IMR-90 (cell line): Measurements from ENCODE around the gene MPPED2. TPM values are rescaled to one million over a fixed set of nuclear protein-coding genes. Genes with fewer than 3 reads are reported as not detected.

Experiments
- ATAC-seq: fragments of 200-7000 bp; cut with Tn5 transposase; 2 replicates; pipeline ENCODE4 v1.9.1; 2020; ENCODE audit warnings: low read depth, mild to moderate bottlenecking, moderate library complexity
- BruUV-seq: library from RNA; stranded (reverse); fragments of 400-500 nt; replicated peaks from 2 replicates; lab custom pipeline; 2021; lab: Mats Ljungman, UMichigan
- CTCF ChIA-PET: fragments of 300-600 bp; formaldehyde crosslinking; extraction: SDS; loops from one replicate; lab custom pipeline; 2021; ENCODE audit warnings: antibody characterized with exemption; lab: Yijun Ruan, JAX
- POLR2A ChIA-PET: fragments of 300-600 bp; sonication (Branson Sonifier 250); formaldehyde crosslinking; loops from one replicate; lab custom pipeline; 2022; ENCODE audit warnings: antibody characterized with exemption; ENCODE audit not compliant: unreplicated experiment; lab: Charles Lee
- DNase-seq: peaks from one replicate; pipeline ENCODE4 v3.0.0; 2013
- H2AFZ ChIP-seq: replicated peaks from 2 replicates; pipeline ENCODE3; 2013; ENCODE audit warnings: low read length, mild to moderate bottlenecking; ENCODE audit not compliant: poor library complexity
- H2AK5ac ChIP-seq: 2 replicates; pipeline ENCODE4 v1.6.1; 2013; ENCODE audit warnings: low read depth, low read length, inconsistent platforms
- H2AK9ac ChIP-seq: replicated peaks from 2 replicates; pipeline ENCODE3; 2013; ENCODE audit warnings: mild to moderate bottlenecking, low read depth, low read length, moderate library complexity; ENCODE audit not compliant: poor library complexity
- H2BK120ac ChIP-seq: 2 replicates; pipeline ENCODE4 v1.6.1; 2013; ENCODE audit warnings: low read depth, low read length, inconsistent platforms
- H2BK15ac ChIP-seq: 3 replicates; pipeline ENCODE4 v1.6.1; 2013; ENCODE audit warnings: low read depth, low read length, inconsistent platforms
- H2BK20ac ChIP-seq: 2 replicates; pipeline ENCODE4 v1.6.1; 2013; ENCODE audit warnings: low read depth, mild to moderate bottlenecking, inconsistent platforms, low read length, moderate library complexity
- H2BK5ac ChIP-seq: 2 replicates; pipeline ENCODE4 v1.6.1; 2013; ENCODE audit warnings: mild to moderate bottlenecking, low read depth, low read length, inconsistent platforms; ENCODE audit not compliant: poor library complexity, severe bottlenecking
- H3K14ac ChIP-seq: replicated peaks from 2 replicates; pipeline ENCODE4 v1.6.1; 2013; ENCODE audit warnings: low read depth, low read length, inconsistent platforms
- H3K18ac ChIP-seq: 2 replicates; pipeline ENCODE4 v1.6.1; 2013; ENCODE audit warnings: low read depth, low read length, control low read depth
- H3K23ac ChIP-seq: 2 replicates; pipeline ENCODE4 v1.6.1; 2013; ENCODE audit warnings: low read depth, low read length, inconsistent platforms
- H3K27ac ChIP-seq: 2 replicates; pipeline ENCODE4 v1.5.1; 2013; ENCODE audit warnings: mild to moderate bottlenecking, control low read depth, low read length; ENCODE audit not compliant: insufficient read depth
- H3K27me3 ChIP-seq: 2 replicates; pipeline ENCODE4 v1.6.1; 2013; ENCODE audit warnings: low read length; ENCODE audit not compliant: control insufficient read depth, insufficient read depth
- H3K36me3 ChIP-seq: 2 replicates; pipeline ENCODE4 v1.6.1; 2013; ENCODE audit warnings: low read length, mixed read lengths; ENCODE audit not compliant: control insufficient read depth, insufficient read depth
- H3K4ac ChIP-seq: 2 replicates; pipeline ENCODE4 v1.6.1; 2013; ENCODE audit warnings: low read depth, low read length, inconsistent platforms
- H3K4me1 ChIP-seq: 2 replicates; pipeline ENCODE4 v1.6.1; 2013; ENCODE audit warnings: low read length, mixed read lengths; ENCODE audit not compliant: control insufficient read depth, insufficient read depth
- H3K4me2 ChIP-seq: 2 replicates; pipeline ENCODE4 v1.6.1; 2013; ENCODE audit warnings: low read depth, mild to moderate bottlenecking, control low read depth, low read length, moderate library complexity
- H3K4me3 ChIP-seq: 2 replicates; pipeline ENCODE4 v1.5.1; 2013; ENCODE audit warnings: low read depth, mild to moderate bottlenecking, control low read depth, low read length, moderate library complexity; ENCODE audit not compliant: insufficient read depth
- H3K56ac ChIP-seq: 2 replicates; pipeline ENCODE4 v1.6.1; 2013; ENCODE audit warnings: low read length, inconsistent platforms; ENCODE audit not compliant: insufficient read depth; ENCODE audit errors: extremely low read depth
- H3K79me1 ChIP-seq, 2 experiments: 2 replicates each; pipeline ENCODE4 v1.6.1; 2013; ENCODE audit warnings: low read length in 2 of 2, inconsistent platforms in 1 of 2, low read depth in 1 of 2
- H3K9ac ChIP-seq: 2 replicates; pipeline ENCODE4 v1.6.1; 2013; ENCODE audit warnings: low read depth, low read length, control low read depth
- H3K9me1 ChIP-seq: 2 replicates; pipeline ENCODE4 v1.6.1; 2013; ENCODE audit warnings: low read length, inconsistent platforms; ENCODE audit not compliant: insufficient read depth
- H3K9me3 ChIP-seq: 2 replicates; pipeline ENCODE4 v1.6.1; 2013; ENCODE audit warnings: low read length; ENCODE audit not compliant: control insufficient read depth, insufficient read depth
- H4K20me1 ChIP-seq: 2 replicates; pipeline ENCODE4 v1.6.1; 2013; ENCODE audit warnings: low read length, inconsistent platforms; ENCODE audit not compliant: insufficient read depth
- H4K5ac ChIP-seq: 2 replicates; pipeline ENCODE4 v1.6.1; 2013; ENCODE audit warnings: mild to moderate bottlenecking, low read depth, low read length, control low read depth
- H4K8ac ChIP-seq, 2 experiments: 2 replicates each; pipeline ENCODE4 v1.6.1; 2013; ENCODE audit warnings: low read depth in 2 of 2, low read length in 2 of 2, control low read depth in 1 of 2, inconsistent platforms in 1 of 2
- H4K91ac ChIP-seq: 2 replicates; pipeline ENCODE4 v1.6.1; 2013; ENCODE audit warnings: low read depth, low read length, inconsistent platforms; ENCODE audit not compliant: insufficient read depth
- CEBPB ChIP-seq: IDR thresholded peaks from 2 replicates; pipeline ENCODE4 v1.6.1; 2012; ENCODE audit warnings: low read depth, low read length, improper control_type of control experiment
- CHD1 ChIP-seq: IDR thresholded peaks from 2 replicates; pipeline ENCODE4 v1.6.1; 2012; ENCODE audit warnings: low read depth, low read length, improper control_type of control experiment
- CTCF ChIP-seq: conservative IDR thresholded peaks from 2 replicates; pipeline ENCODE4 v1.5.1; 2012; ENCODE audit warnings: mild to moderate bottlenecking, low read depth, low read length, improper control_type of control experiment
- ELK1 ChIP-seq: fragments of 150-350 bp; IDR thresholded peaks from 2 replicates; pipeline ENCODE4 v1.6.1; 2016; ENCODE audit warnings: low read depth, mild to moderate bottlenecking, low read length, moderate library complexity, borderline replicate concordance
- FOS ChIP-seq: fragments of 150-350 bp; IDR thresholded peaks from 2 replicates; pipeline ENCODE4 v1.6.1; 2016; ENCODE audit warnings: low read depth, low read length
- MAFK ChIP-seq: IDR thresholded peaks from 2 replicates; pipeline ENCODE4 v1.6.1; 2012; ENCODE audit warnings: low read depth, low read length, improper control_type of control experiment
- MAZ ChIP-seq: IDR thresholded peaks from 2 replicates; pipeline ENCODE4 v1.6.1; 2012; ENCODE audit warnings: low read depth, mild to moderate bottlenecking, low read length, improper control_type of control experiment, moderate library complexity, borderline replicate concordance
- MXI1 ChIP-seq: IDR thresholded peaks from 2 replicates; pipeline ENCODE4 v1.6.1; 2012; ENCODE audit warnings: low read depth, mild to moderate bottlenecking, low read length, moderate library complexity, borderline replicate concordance
- NFE2L2 ChIP-seq: fragments of 150-350 bp; IDR thresholded peaks from 2 replicates; pipeline ENCODE4 v1.6.1; 2016; ENCODE audit warnings: low read depth, mild to moderate bottlenecking, low read length
- POLR2A ChIP-seq: IDR thresholded peaks from 2 replicates; pipeline ENCODE4 v1.6.1; 2012; ENCODE audit warnings: mild to moderate bottlenecking, low read depth, low read length
- RAD21 ChIP-seq: IDR thresholded peaks from 2 replicates; pipeline ENCODE4 v1.6.1; 2012; ENCODE audit warnings: low read length, improper control_type of control experiment
- RCOR1 ChIP-seq: IDR thresholded peaks from 2 replicates; pipeline ENCODE4 v1.6.1; 2012; ENCODE audit warnings: mild to moderate bottlenecking, low read length, improper control_type of control experiment; ENCODE audit not compliant: insufficient replicate concordance
- RFX5 ChIP-seq: IDR thresholded peaks from 2 replicates; pipeline ENCODE4 v1.8.0; 2012; ENCODE audit warnings: low read depth, mild to moderate bottlenecking, low read length, moderate library complexity
- SMC3 ChIP-seq: fragments of 150-350 bp; IDR thresholded peaks from 2 replicates; pipeline ENCODE4 v1.6.1; 2016; ENCODE audit warnings: low read depth, mild to moderate bottlenecking, antibody characterized with exemption, low read length, moderate library complexity
- WGBS, 2 experiments: methylation state at CpG; one replicate each; pipeline versions ENCODE4 v1.1.5 to v1.1.7; 2013; ENCODE audit warnings: missing lambda C conversion rate in 2 of 2; ENCODE audit not compliant: insufficient read length in 1 of 2; ENCODE audit errors: extremely low coverage in 2 of 2; 5-methylcytosine and 5-hydroxymethylcytosine counted together
- dilution Hi-C: fragments of 300-500 bp; cut with HindIII; formaldehyde crosslinking; loops from one replicate; pipeline ENCODE4 v1.14.3; 2018; ENCODE audit warnings: low sequenced_read_pairs; ENCODE audit not compliant: unreplicated experiment
- in situ Hi-C: fragments of 300-500 bp; cut with MboI; formaldehyde crosslinking; loops from 3 replicates; pipeline ENCODE4 v1.14.3; 2019; ENCODE audit warnings: low sequenced_read_pairs, inconsistent platforms, mixed read lengths
- intact Hi-C: fragments of 100-400 bp; cut with micrococcal nuclease; formaldehyde crosslinking; loops from 2 replicates; pipeline ENCODE4 v1.10.0; 2022
- polyA plus RNA-seq, 3 experiments: library from polyadenylated mRNA; depleted of rRNA; stranded (reverse); fragments of >200 nt; gene quantifications; 2 replicates each; pipeline ENCODE4 v1.2.3, GENCODE V29; 2012; ENCODE audit warnings: low replicate concordance in 1 of 3
- total RNA-seq: library from RNA; depleted of rRNA; stranded (reverse); fragments of >200 nt; gene quantifications from 2 replicates; pipeline ENCODE4 v1.2.3, GENCODE V29; 2012

Gene MPPED2
- total and polyA plus RNA-seq, 2 of the 4 experiments (the other 2 are of a cell fraction): 0.10 TPM; not detected in 1

DNA sequence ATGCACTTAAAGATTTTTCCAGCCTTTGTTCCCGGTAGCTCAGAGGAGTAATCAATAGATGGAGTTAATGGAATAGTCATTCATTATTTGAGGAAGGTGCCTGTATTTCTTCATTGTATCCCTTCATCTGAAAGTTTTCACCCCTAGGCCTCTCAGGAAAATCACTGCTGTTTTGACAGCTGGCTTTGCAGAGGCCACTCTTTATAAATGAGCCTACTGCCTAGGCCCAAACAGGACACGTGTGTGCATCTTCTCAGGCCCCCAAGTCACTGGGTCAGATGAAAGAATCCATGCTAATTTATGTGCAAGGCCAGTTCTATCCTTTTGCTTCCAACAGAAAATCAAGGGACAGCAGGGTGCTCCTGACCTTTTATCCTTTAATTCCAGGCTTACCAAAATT lies 76.8 kb downstream of the MPPED2 start:
- H2BK5ac ChIP-seq: no peak overlapping the region
- H3K27ac ChIP-seq: no peak overlapping the region
- WGBS, 2 experiments: 14% methylated on average over 1 of the region's 2 CpGs; no CpG with 5 or more reads in 1 of the 2 experiments
- H2BK120ac ChIP-seq: no peak overlapping the region
- in situ Hi-C loops: no loop called here
- TF ChIP-seq MXI1: no peak
- no peak for TF ChIP-seq MAZ
- no peak for TF ChIP-seq RAD21
- no peak for TF ChIP-seq ELK1
- no peak for TF ChIP-seq RFX5
- TF ChIP-seq CHD1: no peak
- TF ChIP-seq RCOR1: no peak
- TF ChIP-seq CEBPB: no peak
- no peak for TF ChIP-seq FOS
- no peak for TF ChIP-seq POLR2A
- no peak for TF ChIP-seq SMC3
- TF ChIP-seq CTCF: no peak
- TF ChIP-seq MAFK: no peak
- TF ChIP-seq NFE2L2: no peak
- ATAC-seq (no peak), DNase-seq (no peak)
- no peak overlapping the region for H2AK5ac ChIP-seq
- no peaks in the 10 kb centered on the region for H3K9me1 ChIP-seq
- no peak overlapping the region for H3K56ac ChIP-seq
- dilution Hi-C loops: no loop called here
- H3K18ac ChIP-seq: no peak overlapping the region
- no peak overlapping the region for H3K9ac ChIP-seq
- H3K4me1 ChIP-seq: no peaks in the 10 kb centered on the region
- H4K91ac ChIP-seq: no peak overlapping the region
- H3K23ac ChIP-seq: no peak overlapping the region
- H3K4me2 ChIP-seq: no peak overlapping the region
- H4K5ac ChIP-seq: no peak overlapping the region
- ChIA-PET POLR2A (no interaction called here), CTCF (no interaction called here)
- H3K79me1 ChIP-seq: no peaks in the 10 kb centered on the region
- BruUV-seq: no TSS peak
- no peaks in the 10 kb centered on the region for H3K27me3 ChIP-seq
- H2BK20ac ChIP-seq: no peak overlapping the region
- no peaks in the 10 kb centered on the region for H4K20me1 ChIP-seq
- H3K9me3 ChIP-seq: no peaks in the 10 kb centered on the region
- H2AK9ac ChIP-seq: no peak overlapping the region
- intact Hi-C loops: no loop called here
- H3K4ac ChIP-seq: no peak overlapping the region
- H4K8ac ChIP-seq: no peak overlapping the region
- H3K4me3 ChIP-seq: no peak overlapping the region
- no peak overlapping the region for H3K14ac ChIP-seq
- H3K36me3 ChIP-seq: no peaks in the 10 kb centered on the region
- no peak overlapping the region for H2BK15ac ChIP-seq
- H2AFZ ChIP-seq: no peak overlapping the region
